Activated CD4-positive, alpha-beta T cell treated with anti-CD3 and anti-CD28 coated beads for 4 hours (primary cell): ENCODE results near the gene LPA.
"Not testable (repeated sequence)": the region's sequence is repeated elsewhere in the genome, so short reads cannot be mapped to it uniquely, and the experiment has no call there.

Experiments used
- DNase-seq, 2 donors: peaks; one replicate each; pipeline ENCODE4 v3.0.0-alpha.2; 2020

Gene LPA, protein sequence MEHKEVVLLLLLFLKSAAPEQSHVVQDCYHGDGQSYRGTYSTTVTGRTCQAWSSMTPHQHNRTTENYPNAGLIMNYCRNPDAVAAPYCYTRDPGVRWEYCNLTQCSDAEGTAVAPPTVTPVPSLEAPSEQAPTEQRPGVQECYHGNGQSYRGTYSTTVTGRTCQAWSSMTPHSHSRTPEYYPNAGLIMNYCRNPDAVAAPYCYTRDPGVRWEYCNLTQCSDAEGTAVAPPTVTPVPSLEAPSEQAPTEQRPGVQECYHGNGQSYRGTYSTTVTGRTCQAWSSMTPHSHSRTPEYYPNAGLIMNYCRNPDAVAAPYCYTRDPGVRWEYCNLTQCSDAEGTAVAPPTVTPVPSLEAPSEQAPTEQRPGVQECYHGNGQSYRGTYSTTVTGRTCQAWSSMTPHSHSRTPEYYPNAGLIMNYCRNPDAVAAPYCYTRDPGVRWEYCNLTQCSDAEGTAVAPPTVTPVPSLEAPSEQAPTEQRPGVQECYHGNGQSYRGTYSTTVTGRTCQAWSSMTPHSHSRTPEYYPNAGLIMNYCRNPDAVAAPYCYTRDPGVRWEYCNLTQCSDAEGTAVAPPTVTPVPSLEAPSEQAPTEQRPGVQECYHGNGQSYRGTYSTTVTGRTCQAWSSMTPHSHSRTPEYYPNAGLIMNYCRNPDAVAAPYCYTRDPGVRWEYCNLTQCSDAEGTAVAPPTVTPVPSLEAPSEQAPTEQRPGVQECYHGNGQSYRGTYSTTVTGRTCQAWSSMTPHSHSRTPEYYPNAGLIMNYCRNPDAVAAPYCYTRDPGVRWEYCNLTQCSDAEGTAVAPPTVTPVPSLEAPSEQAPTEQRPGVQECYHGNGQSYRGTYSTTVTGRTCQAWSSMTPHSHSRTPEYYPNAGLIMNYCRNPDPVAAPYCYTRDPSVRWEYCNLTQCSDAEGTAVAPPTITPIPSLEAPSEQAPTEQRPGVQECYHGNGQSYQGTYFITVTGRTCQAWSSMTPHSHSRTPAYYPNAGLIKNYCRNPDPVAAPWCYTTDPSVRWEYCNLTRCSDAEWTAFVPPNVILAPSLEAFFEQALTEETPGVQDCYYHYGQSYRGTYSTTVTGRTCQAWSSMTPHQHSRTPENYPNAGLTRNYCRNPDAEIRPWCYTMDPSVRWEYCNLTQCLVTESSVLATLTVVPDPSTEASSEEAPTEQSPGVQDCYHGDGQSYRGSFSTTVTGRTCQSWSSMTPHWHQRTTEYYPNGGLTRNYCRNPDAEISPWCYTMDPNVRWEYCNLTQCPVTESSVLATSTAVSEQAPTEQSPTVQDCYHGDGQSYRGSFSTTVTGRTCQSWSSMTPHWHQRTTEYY (N-terminal part only)

DNA sequence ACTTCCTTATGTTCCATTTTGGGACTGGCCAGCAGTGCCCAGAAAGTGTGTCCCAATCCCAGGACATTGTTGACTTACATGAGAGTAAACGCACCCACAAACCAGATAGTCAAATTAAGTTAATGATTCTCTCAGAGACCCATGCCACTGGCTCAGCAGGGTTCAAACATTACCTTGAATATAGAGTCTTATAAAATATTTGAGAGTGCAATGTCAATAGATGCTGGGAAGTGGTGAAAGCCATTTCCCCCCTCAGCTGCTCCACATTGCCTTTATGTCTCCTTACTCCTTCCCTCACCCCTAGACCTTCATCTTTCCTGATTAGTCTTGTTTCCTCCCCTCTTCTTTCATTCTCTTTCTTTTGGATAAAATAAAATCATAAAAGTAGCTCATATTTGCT lies at the start of gene LPA:
Gene LPA, minus strand, starts transcription at position 78 of the 400 bp plus-strand sequence. Its CDS starts 61 bp downstream, at position 17.
- DNase-seq: not testable (repeated sequence)

DNA sequence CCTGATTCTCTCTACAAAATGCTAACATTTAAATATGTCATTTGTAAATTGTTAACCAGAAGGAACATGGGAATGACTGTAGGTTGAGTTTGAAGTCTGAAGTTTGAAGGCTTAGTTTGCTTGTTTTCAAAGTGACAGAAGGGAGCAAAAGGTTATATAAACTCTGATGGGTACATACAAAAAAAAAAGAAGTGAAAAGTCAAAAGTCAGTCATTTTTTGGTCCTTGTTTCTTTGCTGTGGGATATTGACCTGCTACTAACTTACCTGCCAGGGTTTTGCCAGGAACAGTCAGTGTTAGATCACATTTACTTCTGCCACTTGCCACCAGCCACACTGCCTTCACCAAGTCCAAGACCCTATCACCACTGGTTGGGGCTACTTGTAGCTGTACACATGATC lies 44.9 kb upstream of the LPA start:
- DNase-seq: not testable (repeated sequence)

DNA sequence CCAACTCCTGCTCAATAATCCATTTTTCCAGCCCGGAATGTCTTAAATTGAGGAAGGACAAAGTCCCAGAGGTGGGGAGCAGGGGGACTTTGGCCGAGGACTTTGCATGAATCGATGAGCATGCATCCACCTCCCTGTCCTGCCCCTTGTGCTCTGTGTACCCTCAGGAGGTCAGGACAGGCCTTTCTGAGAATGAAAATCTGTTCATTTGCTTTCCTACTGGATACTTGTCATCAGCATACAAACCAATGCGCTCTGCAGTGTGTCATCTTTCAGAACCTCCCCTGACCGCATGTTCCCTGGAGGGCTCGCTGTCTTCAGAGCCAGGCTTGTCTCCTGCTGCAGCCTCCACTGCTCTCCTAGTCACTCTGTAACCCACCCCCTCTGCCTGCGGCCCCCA lies 40.6 kb upstream of the LPA start:
- not testable (repeated sequence) for DNase-seq

DNA sequence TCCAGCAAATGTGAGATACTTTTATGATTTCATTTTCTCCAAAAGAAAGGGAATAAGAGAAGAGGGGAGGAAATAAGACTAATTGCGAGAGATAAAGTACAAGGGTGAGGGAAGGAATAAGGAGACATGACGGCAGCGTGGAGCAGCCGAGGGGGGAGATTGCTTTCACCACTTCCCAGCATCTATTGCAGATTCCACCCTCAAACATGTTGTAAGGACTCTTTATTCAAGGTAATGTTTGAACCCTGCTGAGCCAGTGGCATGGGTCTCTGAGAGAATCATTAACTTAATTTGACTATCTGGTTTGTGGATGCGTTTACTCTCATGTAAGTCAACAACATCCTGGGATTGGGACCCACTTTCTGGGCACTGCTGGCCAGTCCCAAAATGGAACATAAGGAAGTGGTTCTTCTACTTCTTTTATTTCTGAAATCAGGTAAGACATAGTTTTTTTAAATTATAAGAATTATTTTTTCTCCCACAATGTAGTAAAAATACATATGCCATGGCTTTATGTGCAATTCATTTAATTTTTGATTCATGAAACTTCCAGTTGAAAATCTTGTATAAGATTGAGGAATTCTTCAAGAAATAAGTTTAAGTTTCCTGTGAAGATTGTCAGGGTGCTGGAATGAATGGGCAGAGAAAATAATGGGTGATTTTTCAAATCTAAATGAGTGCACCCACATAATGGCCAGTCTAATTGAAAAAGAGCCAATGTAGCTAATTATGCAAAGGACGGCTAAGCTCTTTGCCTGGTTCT lies 38.0 kb upstream of the LPA start, which contains the start of gene PLG:
Gene PLG, plus strand, starts transcription at position 327 of the 763 bp plus-strand sequence. Its CDS starts 61 bp downstream, at position 388.
- DNase-seq: not testable (repeated sequence)

DNA sequence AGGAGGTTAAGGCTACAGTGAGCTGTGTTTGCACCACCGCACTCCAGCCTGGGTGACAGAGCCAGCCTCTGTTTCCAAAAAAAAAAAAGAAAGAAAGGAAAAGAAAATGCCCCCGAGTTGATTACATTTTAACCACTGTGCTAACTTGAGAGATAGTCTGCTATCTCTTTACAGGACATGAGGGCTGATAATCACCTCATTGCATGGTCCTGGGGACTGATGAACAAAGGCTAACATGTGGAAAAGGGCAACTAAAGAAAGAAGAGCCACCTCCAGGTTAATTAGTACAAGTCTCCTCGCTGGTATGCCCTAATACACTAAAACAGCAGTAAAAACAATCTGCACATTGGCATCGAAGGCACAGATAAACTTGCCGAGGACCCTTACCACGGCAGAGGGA lies 33.8 kb upstream of the LPA start:
- no peak for DNase-seq

DNA sequence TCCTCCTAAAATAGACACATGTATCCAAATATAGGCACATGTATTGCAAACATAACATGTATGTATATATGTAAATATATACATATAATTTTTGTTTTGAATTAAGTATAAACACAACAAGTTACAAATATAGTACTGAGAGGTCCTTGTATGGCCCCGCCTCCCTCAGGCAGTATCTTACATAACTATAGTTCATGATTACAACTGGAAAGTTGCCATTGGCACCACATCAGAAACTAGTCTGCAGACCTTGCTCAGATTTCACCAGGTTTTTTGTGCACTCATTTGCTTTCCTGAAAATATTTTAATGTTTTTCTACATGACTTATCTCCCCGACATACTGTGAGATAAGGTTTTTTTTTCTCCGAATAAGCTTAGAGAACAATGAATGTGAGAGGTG lies 32.8 kb upstream of the LPA start:
- not testable (repeated sequence) for DNase-seq

DNA sequence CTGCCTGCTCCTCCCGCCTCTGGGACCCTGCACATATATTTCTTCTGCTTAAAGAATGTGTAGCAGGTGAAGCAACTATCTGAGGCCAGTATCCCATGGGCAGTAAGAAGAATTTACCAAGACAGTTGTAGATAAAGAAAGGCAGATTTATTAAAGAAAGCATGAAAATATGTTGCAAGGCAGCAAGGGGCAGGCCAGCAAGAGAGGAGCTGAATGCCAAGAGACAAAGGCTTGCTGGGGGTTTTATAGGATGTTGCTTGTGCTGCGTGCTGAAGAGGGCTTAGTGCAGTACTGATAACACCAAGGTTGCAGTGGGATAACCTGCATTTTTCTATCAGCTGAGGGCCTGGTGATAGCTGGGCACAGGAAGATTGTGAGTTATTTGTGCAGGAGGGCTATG lies 31.5 kb upstream of the LPA start:
- DNase-seq: not testable (repeated sequence)

DNA sequence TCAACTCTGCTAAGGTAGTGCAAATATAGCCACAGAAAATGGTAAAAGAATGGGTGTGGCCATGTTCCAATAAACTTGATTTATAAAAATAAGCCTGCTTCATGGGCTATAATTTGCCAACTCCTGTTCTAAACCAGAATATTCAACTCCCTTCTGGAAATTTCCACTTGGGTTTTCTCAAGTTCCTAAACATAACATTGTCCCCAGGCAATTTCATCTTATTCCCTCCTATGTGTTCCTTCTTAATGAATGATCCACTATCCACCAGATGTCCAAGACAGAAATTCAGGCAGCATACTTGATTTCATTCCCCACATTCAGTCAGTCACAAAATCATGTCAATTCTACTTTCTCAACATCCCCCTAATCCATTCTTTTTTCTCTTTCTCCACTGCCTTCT lies 30.9 kb upstream of the LPA start:
- not testable (repeated sequence) for DNase-seq

DNA sequence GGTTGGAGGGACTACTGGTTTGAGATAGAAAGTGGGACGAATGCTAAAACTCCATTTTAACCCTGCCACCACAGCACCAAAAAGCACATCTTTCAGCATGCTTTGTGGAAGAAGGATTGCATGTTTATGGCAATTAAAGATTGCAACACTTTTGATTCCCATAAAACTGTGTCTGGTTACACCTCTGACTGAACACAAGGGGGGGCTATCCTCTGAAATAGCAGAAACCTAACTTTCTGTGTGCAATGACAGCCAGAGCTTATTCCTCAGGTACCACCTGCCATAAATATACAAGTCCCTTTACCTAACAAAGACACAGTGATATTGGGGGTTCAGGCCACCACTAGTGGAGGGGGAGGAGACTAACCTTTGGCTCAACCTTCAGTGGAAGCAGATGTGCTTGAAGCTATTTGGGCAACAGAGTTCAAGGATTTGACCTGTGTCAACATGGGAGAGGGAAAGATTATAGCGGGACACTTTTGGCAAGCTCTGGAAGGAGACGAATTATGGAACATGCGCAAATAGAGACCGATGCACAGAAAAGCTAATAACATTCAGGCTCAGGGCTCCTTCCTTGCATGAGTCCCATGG lies 28.4 kb upstream of the LPA start:
- no peak for DNase-seq

DNA sequence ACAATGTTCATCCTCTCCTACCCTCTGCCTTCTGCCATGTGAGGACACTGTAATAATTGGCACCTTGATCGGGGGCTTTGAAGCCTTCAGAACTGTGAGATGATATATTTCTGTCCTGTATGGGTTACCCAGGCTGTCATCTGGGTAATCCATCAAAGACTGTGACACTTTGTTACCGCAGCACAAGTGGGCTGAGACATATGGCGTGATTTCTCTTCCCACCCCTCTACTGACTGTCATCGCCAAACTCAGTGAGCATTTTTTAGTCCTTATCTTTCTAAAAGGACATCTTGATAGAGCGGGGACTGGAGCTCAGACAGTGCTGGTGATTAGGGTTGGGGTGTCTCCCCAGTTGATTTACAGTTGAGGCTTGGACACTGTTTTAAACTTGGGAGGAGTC lies 27.5 kb upstream of the LPA start:
- DNase-seq: no peak

DNA sequence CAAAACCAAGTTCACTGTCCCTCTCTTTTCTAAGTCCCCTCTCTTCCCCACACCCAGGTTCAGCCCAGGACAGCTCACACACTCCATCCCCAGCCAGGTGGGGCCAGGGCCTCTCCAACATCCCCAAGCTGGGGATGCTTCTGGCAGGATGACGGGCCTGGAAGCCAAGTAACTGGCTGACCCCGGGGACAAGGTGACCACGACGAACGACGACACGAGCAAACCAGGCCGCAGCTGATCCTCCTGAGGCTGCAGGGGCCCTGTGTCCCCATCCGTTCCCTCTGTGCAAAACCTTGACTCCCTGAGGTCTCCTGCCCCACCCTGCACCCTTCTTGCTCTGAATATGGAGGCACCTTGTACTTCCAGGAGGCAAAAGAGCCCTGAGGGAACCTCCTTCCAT lies 26.4 kb upstream of the LPA start:
- DNase-seq: no peak

DNA sequence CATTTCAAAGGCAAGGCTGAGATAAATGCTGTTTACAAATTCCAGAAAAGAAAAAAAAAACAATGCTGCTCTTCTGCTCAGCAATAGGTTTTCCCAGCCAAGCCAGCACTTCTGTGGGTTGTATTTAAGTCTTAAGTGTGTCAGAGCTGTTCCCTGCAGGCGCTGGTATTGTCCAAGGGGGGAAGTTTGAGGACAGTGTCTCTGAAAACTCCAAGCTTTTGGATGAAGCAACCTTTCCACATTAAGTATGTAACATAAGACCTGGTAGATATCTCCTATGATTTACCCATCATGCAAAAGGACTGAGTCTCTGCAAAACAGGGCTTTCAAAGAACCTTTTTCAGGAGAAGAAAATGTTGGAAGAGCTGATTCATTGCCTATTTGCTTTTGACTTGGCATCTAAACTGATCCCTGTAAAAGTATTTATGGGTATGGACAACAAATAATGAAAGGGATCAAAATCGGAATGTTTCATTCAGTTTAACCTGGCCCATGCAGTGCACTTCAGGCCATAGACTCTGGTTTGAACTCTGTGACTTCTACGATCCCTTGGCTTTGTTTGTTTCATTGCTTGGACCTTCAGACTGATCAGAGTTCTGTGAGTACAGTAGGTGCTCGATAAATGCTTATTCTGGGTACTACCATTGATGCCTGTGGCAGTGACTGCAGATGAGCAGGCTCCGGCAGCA lies 21.8 kb upstream of the LPA start:
- DNase-seq: no peak

DNA sequence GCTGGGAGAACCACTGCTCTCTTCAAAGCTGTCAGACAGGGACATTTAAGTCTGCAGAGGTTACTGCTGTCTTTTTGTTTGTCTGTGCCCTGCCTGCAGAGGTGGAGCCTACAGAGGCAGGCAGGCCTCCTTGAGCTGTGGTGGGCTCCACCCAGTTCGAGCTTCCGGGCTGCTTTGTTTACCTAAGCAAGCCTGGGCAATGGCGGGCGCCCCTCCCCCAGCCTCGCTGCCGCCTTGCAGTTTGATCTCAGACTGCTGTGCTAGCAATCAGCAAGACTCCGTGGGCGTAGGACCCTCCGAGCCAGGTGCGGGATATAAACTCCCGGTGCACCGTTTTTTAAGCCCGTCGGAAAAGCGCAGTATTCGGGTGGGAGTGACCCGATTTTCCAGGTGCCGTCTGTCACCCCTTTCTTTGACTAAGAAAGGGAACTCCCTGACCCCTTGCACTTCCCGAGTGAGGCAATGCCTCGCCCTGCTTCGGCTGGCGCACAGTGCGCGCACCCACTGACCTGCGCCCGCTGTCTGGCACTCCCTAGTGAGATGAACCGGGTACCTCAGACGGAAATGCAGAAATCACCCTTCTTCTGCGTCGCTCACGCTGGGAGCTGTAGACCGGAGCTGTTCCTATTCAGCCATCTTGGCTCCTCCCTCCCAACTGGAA lies 21.2 kb upstream of the LPA start:
- DNase-seq: not testable (repeated sequence)

DNA sequence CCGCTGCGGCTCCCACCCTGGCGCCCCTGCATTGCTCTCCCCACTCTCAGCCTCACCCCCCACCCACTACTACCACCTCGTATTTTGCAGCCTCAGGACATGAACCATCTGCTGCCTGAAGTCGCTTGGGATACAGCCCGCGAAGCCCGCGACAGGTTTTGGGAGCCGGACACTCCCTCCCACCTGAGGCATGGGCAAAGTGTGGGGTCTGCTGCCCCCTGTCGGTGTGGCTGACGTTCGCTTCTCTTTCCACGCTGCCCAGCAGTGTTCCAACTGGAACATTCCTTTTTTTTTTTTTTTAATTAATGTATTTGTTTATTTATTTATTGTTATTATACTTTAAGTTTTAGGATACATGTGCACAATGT lies 15.3 kb upstream of the LPA start:
- no peak for DNase-seq

DNA sequence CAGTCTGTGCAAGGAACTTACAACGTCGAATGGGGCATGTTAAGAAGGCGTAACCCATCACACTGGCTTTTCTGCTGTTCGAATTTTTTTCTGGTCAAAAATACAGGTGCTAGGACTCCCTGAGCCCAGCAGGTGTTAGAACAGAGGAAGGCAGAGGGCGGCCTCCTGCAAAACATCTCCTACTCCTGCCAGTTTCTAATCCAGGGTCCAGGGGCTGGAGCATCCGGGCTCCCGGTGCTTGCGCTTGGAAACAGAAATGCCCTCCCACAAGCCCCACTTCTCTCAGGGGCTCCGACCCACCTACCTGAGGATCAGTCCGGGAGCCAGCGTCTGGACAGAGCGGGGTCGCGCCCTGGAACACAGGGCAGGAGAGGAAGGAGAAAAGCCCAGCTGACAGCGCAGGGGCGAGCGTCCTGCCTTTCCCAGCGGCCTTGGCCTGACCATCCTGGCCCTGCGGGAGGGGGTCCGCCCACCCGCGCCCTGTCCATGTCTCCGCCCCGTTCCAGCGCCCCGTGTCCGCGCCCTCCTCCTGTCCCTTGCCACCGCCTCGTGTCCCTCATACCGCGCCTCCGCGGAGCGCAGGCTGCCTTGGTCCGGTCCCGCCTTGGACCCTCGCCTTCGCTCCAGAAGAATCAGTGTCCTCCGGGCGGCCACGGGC lies 14.8 kb upstream of the LPA start:
- DNase-seq: no peak

DNA sequence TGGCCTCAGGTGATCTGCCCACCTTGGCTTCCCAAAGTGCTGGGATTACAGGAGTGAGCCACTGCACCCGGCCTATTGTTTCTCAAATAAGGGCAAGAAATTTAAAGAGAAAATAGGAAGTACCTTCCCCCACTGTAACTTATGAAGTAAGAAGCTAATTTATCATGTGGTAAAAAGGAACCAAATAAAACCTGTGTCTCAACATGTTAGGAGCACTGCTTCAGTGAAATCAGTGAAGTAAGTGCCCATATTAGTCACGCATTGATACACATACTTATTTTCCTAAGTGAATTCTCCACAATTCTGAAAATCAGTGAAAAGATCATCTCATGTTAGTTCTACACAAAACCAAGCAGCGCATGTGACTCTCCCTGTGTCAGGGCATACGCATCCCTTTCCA lies 14.2 kb upstream of the LPA start:
- DNase-seq: no peak

DNA sequence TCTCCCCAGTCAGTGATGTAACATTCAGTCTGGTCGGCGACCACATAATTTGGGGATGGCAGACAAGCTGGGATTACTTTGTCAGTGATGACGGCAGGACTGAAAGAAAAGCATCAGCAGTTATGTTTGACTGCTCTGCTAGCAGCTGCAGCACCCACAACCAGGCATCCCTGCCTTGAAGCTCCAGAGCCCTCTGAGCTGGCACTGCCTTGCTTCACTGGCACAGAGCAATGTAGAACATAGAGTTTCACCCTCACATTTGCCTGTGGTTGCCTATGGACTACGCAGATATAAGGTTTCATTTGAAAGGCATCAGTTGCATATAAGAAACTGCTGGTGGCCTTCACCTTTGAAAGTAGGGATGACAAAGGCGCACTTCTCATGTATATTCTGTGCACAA lies 12.3 kb upstream of the LPA start:
- not testable (repeated sequence) for DNase-seq

DNA sequence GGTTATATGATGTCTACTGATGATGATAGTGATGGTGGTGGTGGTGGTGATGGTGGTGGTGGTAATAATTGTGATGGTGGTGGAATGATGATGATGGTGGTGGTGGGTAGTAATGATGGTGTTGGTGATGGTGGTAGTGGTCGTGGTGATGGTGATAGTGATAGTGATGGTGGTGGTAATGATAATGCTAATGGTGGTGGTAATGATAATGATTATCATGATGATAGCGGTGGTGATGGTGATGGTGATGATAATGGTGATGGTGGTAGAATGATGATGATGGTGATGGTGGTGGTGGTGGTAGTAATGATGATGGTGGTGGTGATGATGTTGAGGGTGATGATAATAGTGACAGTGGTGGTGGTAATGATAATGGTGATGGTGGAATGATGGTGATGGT lies 4.5 kb upstream of the LPA start:
- DNase-seq: no peak

DNA sequence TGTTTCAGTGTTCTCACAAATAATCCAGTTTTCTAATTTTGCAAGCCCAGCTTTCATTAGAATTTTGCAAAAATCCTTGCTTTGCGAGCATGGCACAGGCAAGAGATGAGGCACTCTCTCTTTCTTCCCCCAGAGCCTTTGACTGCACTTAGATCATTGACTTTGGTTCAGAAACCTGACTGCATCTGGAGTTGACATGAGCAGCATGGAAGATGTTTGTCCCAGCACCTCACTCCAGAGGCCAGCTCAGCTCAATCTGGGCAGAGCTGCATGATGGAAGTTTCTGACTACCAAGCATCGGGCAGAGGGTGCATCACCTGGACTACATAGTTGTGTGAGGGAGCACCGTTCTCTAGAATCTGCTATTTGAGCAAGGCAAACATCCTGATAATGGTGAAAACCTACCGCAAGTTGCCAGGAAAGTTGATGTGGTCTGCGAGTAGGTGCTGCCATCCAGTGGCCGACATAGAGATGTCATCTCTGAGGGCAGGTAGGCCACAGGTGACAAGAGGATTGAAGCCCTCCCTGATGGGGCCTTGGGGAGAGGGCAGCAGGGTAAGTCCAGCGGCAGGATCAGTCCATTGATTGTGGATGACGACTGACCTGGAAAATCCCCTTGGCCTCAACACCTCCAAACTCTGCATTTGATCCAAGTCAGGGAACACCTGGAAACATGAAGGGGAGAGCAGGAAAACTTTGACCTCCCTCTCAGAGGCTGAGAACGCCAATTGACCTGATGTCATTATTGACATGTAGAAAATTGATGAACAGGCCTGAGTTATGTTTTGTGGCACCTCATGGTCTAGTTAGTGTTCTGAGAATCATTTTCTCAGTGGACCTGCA lies 3.8 kb upstream of the LPA start:
- DNase-seq: peak; percentile 5
